Activated B cell treated with CpG ODN at 0.5 μM for 24 hours (primary cell): ENCODE results near the gene ICAM3. TPM values are rescaled to one million over a fixed set of nuclear protein-coding genes. Genes with fewer than 3 reads are reported as not detected.

Experiments
- ATAC-seq: fragments of 200-7000 bp; cut with Tn5 transposase; one replicate; pipeline ENCODE4 v1.10.0; 2021; ENCODE audit warnings: low read depth, mild to moderate bottlenecking, moderate library complexity
- CTCF ChIA-PET: fragments of 350-600 bp; sonication (Branson Sonifier 250); formaldehyde crosslinking; loops from one replicate; lab custom pipeline; 2021; ENCODE audit warnings: antibody characterized with exemption; lab: Charles Lee
- POLR2A ChIA-PET: fragments of 350-600 bp; sonication (Branson Sonifier 250); formaldehyde crosslinking; loops from one replicate; lab custom pipeline; 2021; ENCODE audit warnings: antibody characterized with exemption; lab: Charles Lee
- DNase-seq: peaks from one replicate; pipeline ENCODE4 v3.0.0; 2022
- H3K27ac Mint-ChIP-seq: one replicate; pipeline ENCODE4 v1.8.0; 2020; ENCODE audit warnings: mixed read lengths
- H3K27me3 Mint-ChIP-seq: one replicate; pipeline ENCODE4 v1.8.0; 2021; ENCODE audit warnings: mixed read lengths
- H3K36me3 Mint-ChIP-seq: one replicate; pipeline ENCODE4 v1.8.0; 2021; ENCODE audit warnings: low read depth, mixed read lengths
- H3K4me1 Mint-ChIP-seq: one replicate; pipeline ENCODE4 v1.8.0; 2021; ENCODE audit warnings: mixed read lengths
- H3K4me3 Mint-ChIP-seq: one replicate; pipeline ENCODE4 v1.8.0; 2020; ENCODE audit warnings: mild to moderate bottlenecking, mixed read lengths
- H3K9me3 Mint-ChIP-seq: one replicate; pipeline ENCODE4 v1.8.0; 2020; ENCODE audit warnings: mixed read lengths
- CTCF ChIP-seq: fragments of 200-600 bp; IDR thresholded peaks from one replicate; pipeline ENCODE4 v1.8.0; 2022; ENCODE audit warnings: antibody characterized with exemption, mild to moderate bottlenecking
- intact Hi-C: fragments of 100-400 bp; cut with micrococcal nuclease; formaldehyde crosslinking; loops from one replicate; pipeline ENCODE4 v1.15.1; 2024
- total RNA-seq: library from RNA; stranded (reverse); gene quantifications from 2 replicates; pipeline ENCODE4 v1.2.3, GENCODE V29; 2022

The ICAM3 gene
- total RNA-seq, 1 donor from 2014 or later, result 147 TPM

GRCh38 chr19:10305139-10305806 lies 34.2 kb downstream of the ICAM3 start:
- intact Hi-C loops, result no loop called here
- Mint-ChIP-seq H3K4me3 (no peak overlapping the region), H3K36me3 (peaks cover 5% of the 10 kb centered on the region), H3K27me3 (peaks cover 2% of the 10 kb centered on the region), H3K9me3 (no peaks in the 10 kb centered on the region), H3K4me1 (peaks cover 2% of the 10 kb centered on the region), H3K27ac (no peak overlapping the region)
- DNase-seq, result no peak
- POLR2A ChIA-PET, result interaction anchor here (0.9 kb wide), 1 partner anchor 14 kb away, joined by 3 read pairs; no protein-coding TSS in a partner anchor
- TF ChIP-seq CTCF, result no peak
- ATAC-seq, result no peak
- CTCF ChIA-PET, result no interaction called here

- Mint-ChIP-seq H3K4me1 (peaks cover 12% of the 10 kb centered on the region), H3K27ac (no peak overlapping the region), H3K9me3 (no peaks in the 10 kb centered on the region), H3K4me3 (no peak overlapping the region), H3K36me3 (no peaks in the 10 kb centered on the region), H3K27me3 (peaks cover 7% of the 10 kb centered on the region)
- CTCF ChIA-PET, result interaction anchor here (1.1 to 1.5 kb wide), 2 partner anchors 29 to 30 kb away, joined by 3 read pairs; partner anchors contain the start of gene ICAM1
- intact Hi-C loops, result no loop called here
- POLR2A ChIA-PET, result interaction anchor here (0.7 kb wide), 1 partner anchor 10 kb away, joined by 6 read pairs; the partner anchor contains the start of gene ICAM5
- DNase-seq, result no peak
- no peak for TF ChIP-seq CTCF
- no peak for ATAC-seq
Measured at GRCh38 chr19:10299545-10300458, 39.6 kb downstream of the ICAM3 start.

GRCh38 chr19:10295847-10296591 lies 43.4 kb downstream of the ICAM3 start:
- Mint-ChIP-seq H3K27me3 (peaks cover 27% of the 10 kb centered on the region), H3K4me1 (peaks cover 37% of the 10 kb centered on the region), H3K4me3 (peak overlapping the region; percentile 80), H3K9me3 (no peaks in the 10 kb centered on the region), H3K27ac (peak overlapping the region; percentile 57), H3K36me3 (no peaks in the 10 kb centered on the region)
- ChIA-PET CTCF (no interaction called here), POLR2A (interaction anchor here (0.5 to 1.7 kb wide), 6 partner anchors 25 to 350 kb away, joined by 3 to 10 read pairs (median 4); partner anchors contain the start of gene ICAM1)
- intact Hi-C loops, result loop anchor here (2.0 kb wide), 1 partner anchor 37 kb away; the partner anchor contains the start of gene RAVER1
- no peak for ATAC-seq
- no peak for TF ChIP-seq CTCF
- no peak for DNase-seq

- peaks cover 43% of the 10 kb centered on the region for H3K4me1 Mint-ChIP-seq
- peaks cover 34% of the 10 kb centered on the region for H3K27me3 Mint-ChIP-seq
- intact Hi-C loops, result loop anchor here (2.0 kb wide), 1 partner anchor 37 kb away; the partner anchor contains the start of gene RAVER1
- ChIA-PET CTCF (no interaction called here), POLR2A (interaction anchor here (0.5 to 1.7 kb wide), 5 partner anchors 24 to 309 kb away, joined by 3 to 10 read pairs (median 4); partner anchors contain the start of gene ICAM1)
- peak overlapping the region; percentile 57 for H3K27ac Mint-ChIP-seq
- DNase-seq, result peak; percentile 59
- H3K9me3 Mint-ChIP-seq, result no peaks in the 10 kb centered on the region
- H3K36me3 Mint-ChIP-seq, result no peaks in the 10 kb centered on the region
- no peak for TF ChIP-seq CTCF
- peak overlapping the region; percentile 80 for H3K4me3 Mint-ChIP-seq
- ATAC-seq, result peak; percentile 72
Measured at GRCh38 chr19:10295305-10295846, 44.0 kb downstream of the ICAM3 start.
